Measurements from ENCODE around the gene NEAT1.
A peak's percentile ranks its signal among the peaks of the same experiment; 100 is the strongest.

NEAT1 gene

GRCh38 chr11:65382804-65383368 lies 39.7 kb upstream of the NEAT1 start:
- Histone ChIP-seq H3K4me2 (ENCODE audit: low read depth, low read length) (peak overlapping the region; percentile 64), H3K9me2 (replicated peaks; ENCODE audit: insufficient read depth, low read length) (no peaks in the 10 kb centered on the region), H3K4me1 (ENCODE audit: low read length) (peaks cover 14% of the 10 kb centered on the region), H3K79me2 (ENCODE audit: low read length) (peaks cover 26% of the 10 kb centered on the region), H3K9me3 (replicated peaks; ENCODE audit: insufficient read depth, low read length) (no peaks in the 10 kb centered on the region), H3K27ac (ENCODE audit: low read length) (peak overlapping the region; percentile 91), H4K20me1 (ENCODE audit: insufficient read depth, low read length) (no peaks in the 10 kb centered on the region), H3K4me3 (ENCODE audit: low read length) (peak overlapping the region; percentile 59), H3F3A (ENCODE audit: insufficient read depth, low read length) (peaks cover 32% of the 10 kb centered on the region), H3K9ac (ENCODE audit: low read length) (peak overlapping the region; percentile 87), H2AFZ (ENCODE audit: low read length) (peak overlapping the region; percentile 32), H3K36me3 (replicated peaks; ENCODE audit: insufficient read depth, low read length) (no peaks in the 10 kb centered on the region), H3K27me3 (replicated peaks; ENCODE audit: insufficient read depth, low read length) (no peaks in the 10 kb centered on the region)
- no peak for DNase-seq
- no peak for TF ChIP-seq EZH2 (optimal IDR thresholded peaks at IDR 0.05; ENCODE audit: low read depth, low read length)

DNA sequence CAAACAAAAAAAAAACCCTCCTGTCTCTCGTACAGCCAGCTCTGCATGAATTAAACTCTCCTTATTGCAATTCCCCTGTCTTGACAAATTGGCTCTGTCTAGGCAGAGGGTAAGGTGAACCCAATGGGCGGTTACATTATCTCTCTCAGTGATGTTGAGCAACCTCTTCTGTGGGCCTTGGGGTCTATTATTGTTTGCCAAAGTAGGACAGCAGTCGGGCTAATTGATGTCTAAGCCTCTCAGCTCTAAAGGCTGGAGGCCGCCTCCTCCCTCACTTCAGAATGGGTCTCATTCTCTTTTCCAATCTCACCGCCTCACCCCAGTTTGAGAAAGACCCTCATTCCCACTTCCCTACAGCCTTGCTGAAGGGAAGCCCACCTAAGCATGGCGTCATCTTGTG lies 38.8 kb upstream of the NEAT1 start:
- Histone ChIP-seq H3K4me2 (ENCODE audit: low read depth, low read length) (no peak overlapping the region), H3K79me2 (ENCODE audit: low read length) (peaks cover 34% of the 10 kb centered on the region), H3K9me2 (replicated peaks; ENCODE audit: insufficient read depth, low read length) (no peaks in the 10 kb centered on the region), H3K9me3 (replicated peaks; ENCODE audit: insufficient read depth, low read length) (no peaks in the 10 kb centered on the region), H4K20me1 (ENCODE audit: insufficient read depth, low read length) (no peaks in the 10 kb centered on the region), H3K4me1 (ENCODE audit: low read length) (peaks cover 22% of the 10 kb centered on the region), H3K9ac (ENCODE audit: low read length) (no peak overlapping the region), H3K27ac (ENCODE audit: low read length) (no peak overlapping the region), H3K36me3 (replicated peaks; ENCODE audit: insufficient read depth, low read length) (no peaks in the 10 kb centered on the region), H3K4me3 (ENCODE audit: low read length) (no peak overlapping the region), H3F3A (ENCODE audit: insufficient read depth, low read length) (peaks cover 41% of the 10 kb centered on the region), H2AFZ (ENCODE audit: low read length) (no peak overlapping the region), H3K27me3 (replicated peaks; ENCODE audit: insufficient read depth, low read length) (no peaks in the 10 kb centered on the region)
- TF ChIP-seq EZH2 (optimal IDR thresholded peaks at IDR 0.05; ENCODE audit: low read depth, low read length), result no peak
- no peak for TF ChIP-seq EZH2phosphoT487 (IDR thresholded peaks at IDR 0.05; ENCODE audit: low read length)
- TF ChIP-seq, protein P1, sequence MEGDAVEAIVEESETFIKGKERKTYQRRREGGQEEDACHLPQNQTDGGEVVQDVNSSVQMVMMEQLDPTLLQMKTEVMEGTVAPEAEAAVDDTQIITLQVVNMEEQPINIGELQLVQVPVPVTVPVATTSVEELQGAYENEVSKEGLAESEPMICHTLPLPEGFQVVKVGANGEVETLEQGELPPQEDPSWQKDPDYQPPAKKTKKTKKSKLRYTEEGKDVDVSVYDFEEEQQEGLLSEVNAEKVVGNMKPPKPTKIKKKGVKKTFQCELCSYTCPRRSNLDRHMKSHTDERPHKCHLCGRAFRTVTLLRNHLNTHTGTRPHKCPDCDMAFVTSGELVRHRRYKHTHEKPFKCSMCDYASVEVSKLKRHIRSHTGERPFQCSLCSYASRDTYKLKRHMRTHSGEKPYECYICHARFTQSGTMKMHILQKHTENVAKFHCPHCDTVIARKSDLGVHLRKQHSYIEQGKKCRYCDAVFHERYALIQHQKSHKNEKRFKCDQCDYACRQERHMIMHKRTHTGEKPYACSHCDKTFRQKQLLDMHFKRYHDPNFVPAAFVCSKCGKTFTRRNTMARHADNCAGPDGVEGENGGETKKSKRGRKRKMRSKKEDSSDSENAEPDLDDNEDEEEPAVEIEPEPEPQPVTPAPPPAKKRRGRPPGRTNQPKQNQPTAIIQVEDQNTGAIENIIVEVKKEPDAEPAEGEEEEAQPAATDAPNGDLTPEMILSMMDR (IDR thresholded peaks at IDR 0.05; ENCODE audit: low read length), result no peak
- no peak for DNase-seq

DNA sequence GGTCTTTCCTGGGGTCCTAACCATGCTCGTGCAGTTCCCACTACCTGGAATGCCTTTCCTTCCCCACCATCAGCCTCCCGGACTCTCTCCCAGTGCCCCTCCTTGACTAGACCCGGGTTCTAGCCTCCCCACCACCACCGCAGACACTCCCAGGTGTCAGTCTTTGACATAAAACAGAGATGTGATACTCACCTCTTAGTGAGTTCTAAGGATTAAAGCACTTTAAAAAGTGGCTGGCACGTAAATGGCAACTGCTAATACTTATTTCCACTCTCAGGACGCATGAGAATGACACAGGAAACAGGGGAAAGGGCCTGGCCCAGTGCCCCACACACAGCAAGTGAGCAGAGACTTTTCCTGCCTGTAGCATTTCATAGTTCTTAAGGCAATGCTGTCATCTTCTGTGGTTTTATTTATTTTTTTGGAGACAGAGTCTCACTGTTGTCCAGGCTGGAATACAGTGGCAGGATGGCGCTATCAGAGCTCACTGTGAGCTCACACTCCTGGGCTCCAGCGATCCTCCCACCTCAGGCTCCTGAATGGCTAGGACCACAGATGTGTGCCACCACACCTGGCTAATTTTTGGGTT lies 38.2 kb upstream of the NEAT1 start:
- H3K27me3 ChIP-seq (replicated peaks; ENCODE audit: insufficient read depth, low read length), result no peaks in the 10 kb centered on the region
- H2AFZ ChIP-seq (ENCODE audit: low read length), result no peak overlapping the region
- DNase-seq, result no peak
- H3K9ac ChIP-seq (ENCODE audit: low read length), result no peak overlapping the region
- no peak overlapping the region for H3K27ac ChIP-seq (ENCODE audit: low read length)
- no peaks in the 10 kb centered on the region for H3K9me2 ChIP-seq (replicated peaks; ENCODE audit: insufficient read depth, low read length)
- H3K4me1 ChIP-seq (ENCODE audit: low read length), result peaks cover 27% of the 10 kb centered on the region
- no peak overlapping the region for H3K4me3 ChIP-seq (ENCODE audit: low read length)
- no peak overlapping the region for H3K4me2 ChIP-seq (ENCODE audit: low read depth, low read length)
- no peaks in the 10 kb centered on the region for H4K20me1 ChIP-seq (ENCODE audit: insufficient read depth, low read length)
- TF ChIP-seq, protein P1 (IDR thresholded peaks at IDR 0.05; ENCODE audit: low read length), result no peak
- TF ChIP-seq EZH2phosphoT487 (IDR thresholded peaks at IDR 0.05; ENCODE audit: low read length) (no peak), EZH2 (optimal IDR thresholded peaks at IDR 0.05; ENCODE audit: low read depth, low read length) (no peak)
- peaks cover 40% of the 10 kb centered on the region for H3K79me2 ChIP-seq (ENCODE audit: low read length)
- H3K9me3 ChIP-seq (replicated peaks; ENCODE audit: insufficient read depth, low read length), result no peaks in the 10 kb centered on the region
- H3F3A ChIP-seq (ENCODE audit: insufficient read depth, low read length), result peaks cover 42% of the 10 kb centered on the region
- H3K36me3 ChIP-seq (replicated peaks; ENCODE audit: insufficient read depth, low read length), result no peaks in the 10 kb centered on the region
